SU-DHL-6 (cell line): Measurements from ENCODE around the gene ORM2.
"Not testable (repeated sequence)": the region's sequence is repeated elsewhere in the genome, so short reads cannot be mapped to it uniquely, and the experiment has no call there.

ENCODE experiments used
- EZH2phosphoT487 ChIP-seq: fragments of 200-600 bp; sonication (generic), shearing (Covaris generic); conservative IDR thresholded peaks from 2 replicates; pipeline ENCODE4 v1.6.1; 2018; ENCODE audit warnings: mild to moderate bottlenecking, antibody characterized with exemption, low read length, moderate library complexity, mixed read lengths
- TF ChIP-seq, protein P1 (sequence below): fragments of 200-600 bp; sonication (generic); IDR thresholded peaks from one replicate; pipeline ENCODE4 v1.5.1; 2017; ENCODE audit warnings: antibody characterized with exemption, mild to moderate bottlenecking, low read length, moderate library complexity; ENCODE audit not compliant: insufficient read depth, poor library complexity, severe bottlenecking

DNA sequence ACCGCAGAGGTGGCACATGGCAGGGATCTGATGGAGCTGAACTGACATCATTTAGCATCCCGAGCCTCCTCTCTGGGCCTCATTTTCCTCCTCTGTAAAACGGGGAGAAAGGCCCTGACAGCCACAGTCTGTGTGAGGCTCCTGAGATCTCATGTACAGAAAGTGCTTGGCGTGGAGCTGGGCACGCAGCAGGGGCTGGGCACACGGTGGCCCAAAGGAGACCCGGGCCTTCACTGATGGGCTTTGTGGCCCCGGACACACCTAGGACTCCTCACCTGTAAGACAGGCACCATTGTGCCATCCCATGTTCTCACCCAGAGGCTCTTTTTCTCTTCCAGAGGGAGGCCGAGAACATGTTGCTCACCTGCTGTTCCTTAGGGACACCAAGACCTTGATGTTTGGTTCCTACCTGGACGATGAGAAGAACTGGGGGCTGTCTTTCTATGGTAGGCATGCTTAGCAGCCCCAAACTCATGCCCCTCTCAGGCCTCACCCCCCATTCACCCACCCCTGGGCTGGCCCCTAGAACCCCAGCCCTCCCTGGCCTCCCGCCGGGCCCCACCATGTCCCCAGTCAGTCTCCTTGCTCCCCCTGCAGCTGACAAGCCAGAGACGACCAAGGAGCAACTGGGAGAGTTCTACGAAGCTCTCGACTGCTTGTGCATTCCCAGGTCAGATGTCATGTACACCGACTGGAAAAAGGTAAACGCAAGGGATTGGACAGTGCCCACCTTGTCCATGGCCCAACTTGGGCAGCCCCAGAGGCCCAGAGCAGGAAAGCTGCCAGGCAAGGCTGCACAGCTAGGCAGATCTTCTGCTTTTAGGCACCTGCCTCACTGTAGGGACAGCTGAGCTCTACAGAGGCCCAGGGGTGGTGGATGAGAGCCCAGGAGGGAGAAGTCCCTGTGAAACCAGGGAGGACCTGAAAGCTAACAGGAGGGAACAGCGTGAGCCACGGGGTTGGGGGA lies 1.8 kb downstream of the ORM2 start:
- TF ChIP-seq, protein P1, sequence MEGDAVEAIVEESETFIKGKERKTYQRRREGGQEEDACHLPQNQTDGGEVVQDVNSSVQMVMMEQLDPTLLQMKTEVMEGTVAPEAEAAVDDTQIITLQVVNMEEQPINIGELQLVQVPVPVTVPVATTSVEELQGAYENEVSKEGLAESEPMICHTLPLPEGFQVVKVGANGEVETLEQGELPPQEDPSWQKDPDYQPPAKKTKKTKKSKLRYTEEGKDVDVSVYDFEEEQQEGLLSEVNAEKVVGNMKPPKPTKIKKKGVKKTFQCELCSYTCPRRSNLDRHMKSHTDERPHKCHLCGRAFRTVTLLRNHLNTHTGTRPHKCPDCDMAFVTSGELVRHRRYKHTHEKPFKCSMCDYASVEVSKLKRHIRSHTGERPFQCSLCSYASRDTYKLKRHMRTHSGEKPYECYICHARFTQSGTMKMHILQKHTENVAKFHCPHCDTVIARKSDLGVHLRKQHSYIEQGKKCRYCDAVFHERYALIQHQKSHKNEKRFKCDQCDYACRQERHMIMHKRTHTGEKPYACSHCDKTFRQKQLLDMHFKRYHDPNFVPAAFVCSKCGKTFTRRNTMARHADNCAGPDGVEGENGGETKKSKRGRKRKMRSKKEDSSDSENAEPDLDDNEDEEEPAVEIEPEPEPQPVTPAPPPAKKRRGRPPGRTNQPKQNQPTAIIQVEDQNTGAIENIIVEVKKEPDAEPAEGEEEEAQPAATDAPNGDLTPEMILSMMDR = not testable (repeated sequence)
- TF ChIP-seq EZH2phosphoT487 = not testable (repeated sequence)
